Measurements from ENCODE around the gene VSNL1. TPM values are rescaled to one million over a fixed set of nuclear protein-coding genes. Genes with fewer than 3 reads are reported as not detected.

Gene VSNL1
- total RNA-seq, 1 donor from 2014 or later, result not detected

DNA sequence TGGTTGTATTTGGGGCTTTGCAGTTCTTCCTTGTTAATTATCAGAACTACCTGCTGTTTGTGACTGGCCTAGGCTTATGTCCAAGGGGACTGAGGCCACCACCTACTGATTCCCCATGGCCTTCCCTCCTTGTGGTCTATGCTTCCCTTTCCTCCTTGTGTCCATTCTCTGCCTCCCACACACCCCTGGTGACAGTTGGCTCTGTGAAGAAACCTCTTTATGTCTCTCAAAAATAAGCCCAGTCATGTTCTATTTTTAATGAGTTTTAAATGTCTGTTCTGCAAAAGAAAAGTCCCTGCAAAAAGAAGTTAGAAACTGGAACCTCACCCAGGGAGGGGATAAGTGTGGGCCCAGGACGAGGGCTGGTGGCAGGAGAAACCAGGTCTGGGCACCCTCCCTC, 108.1 kb downstream of the VSNL1 start:
- DNase-seq (ENCODE audit: low spot score), result no peak
- peaks cover 27% of the 10 kb centered on the region for H3K4me1 Mint-ChIP-seq (ENCODE audit: low read depth)
- no peaks in the 10 kb centered on the region for H3K9me3 Mint-ChIP-seq (ENCODE audit: low read depth)
- H3K27ac Mint-ChIP-seq (ENCODE audit: unreplicated experiment), result no peak overlapping the region
- no peaks in the 10 kb centered on the region for H3K36me3 Mint-ChIP-seq (ENCODE audit: low read depth)
- H3K27me3 Mint-ChIP-seq (ENCODE audit: low read depth), result no peaks in the 10 kb centered on the region
- TF ChIP-seq, protein P1, sequence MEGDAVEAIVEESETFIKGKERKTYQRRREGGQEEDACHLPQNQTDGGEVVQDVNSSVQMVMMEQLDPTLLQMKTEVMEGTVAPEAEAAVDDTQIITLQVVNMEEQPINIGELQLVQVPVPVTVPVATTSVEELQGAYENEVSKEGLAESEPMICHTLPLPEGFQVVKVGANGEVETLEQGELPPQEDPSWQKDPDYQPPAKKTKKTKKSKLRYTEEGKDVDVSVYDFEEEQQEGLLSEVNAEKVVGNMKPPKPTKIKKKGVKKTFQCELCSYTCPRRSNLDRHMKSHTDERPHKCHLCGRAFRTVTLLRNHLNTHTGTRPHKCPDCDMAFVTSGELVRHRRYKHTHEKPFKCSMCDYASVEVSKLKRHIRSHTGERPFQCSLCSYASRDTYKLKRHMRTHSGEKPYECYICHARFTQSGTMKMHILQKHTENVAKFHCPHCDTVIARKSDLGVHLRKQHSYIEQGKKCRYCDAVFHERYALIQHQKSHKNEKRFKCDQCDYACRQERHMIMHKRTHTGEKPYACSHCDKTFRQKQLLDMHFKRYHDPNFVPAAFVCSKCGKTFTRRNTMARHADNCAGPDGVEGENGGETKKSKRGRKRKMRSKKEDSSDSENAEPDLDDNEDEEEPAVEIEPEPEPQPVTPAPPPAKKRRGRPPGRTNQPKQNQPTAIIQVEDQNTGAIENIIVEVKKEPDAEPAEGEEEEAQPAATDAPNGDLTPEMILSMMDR (IDR thresholded peaks at IDR 0.05), result no peak
- H3K4me3 Mint-ChIP-seq (ENCODE audit: unreplicated experiment), result no peak overlapping the region

DNA sequence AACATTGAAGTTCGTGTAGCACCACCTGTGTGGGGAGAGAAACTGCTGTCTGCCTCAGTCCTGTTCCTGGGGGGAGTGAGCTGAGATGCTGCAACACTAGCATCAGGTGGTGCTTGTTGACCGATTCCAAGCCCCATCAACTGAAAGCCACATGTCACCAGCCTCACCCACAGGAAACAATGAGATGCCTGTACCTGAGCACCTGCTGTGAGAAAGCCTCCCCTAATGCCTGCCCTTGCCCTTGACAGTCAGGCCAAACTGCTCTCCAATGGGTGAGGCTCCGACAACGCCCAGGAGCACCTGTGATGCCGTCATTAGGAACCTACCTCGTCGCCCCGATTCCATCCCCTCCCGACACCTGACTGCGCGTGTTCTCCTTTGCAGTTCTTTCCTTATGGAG, 108.5 kb downstream of the VSNL1 start:
- H3K9me3 Mint-ChIP-seq (ENCODE audit: low read depth), result no peaks in the 10 kb centered on the region
- no peaks in the 10 kb centered on the region for H3K27me3 Mint-ChIP-seq (ENCODE audit: low read depth)
- no peak for DNase-seq (ENCODE audit: low spot score)
- H3K4me3 Mint-ChIP-seq (ENCODE audit: unreplicated experiment), result no peak overlapping the region
- no peak overlapping the region for H3K27ac Mint-ChIP-seq (ENCODE audit: unreplicated experiment)
- TF ChIP-seq, protein P1 (IDR thresholded peaks at IDR 0.05), result no peak
- H3K4me1 Mint-ChIP-seq (ENCODE audit: low read depth), result peaks cover 26% of the 10 kb centered on the region
- no peaks in the 10 kb centered on the region for H3K36me3 Mint-ChIP-seq (ENCODE audit: low read depth)

DNA sequence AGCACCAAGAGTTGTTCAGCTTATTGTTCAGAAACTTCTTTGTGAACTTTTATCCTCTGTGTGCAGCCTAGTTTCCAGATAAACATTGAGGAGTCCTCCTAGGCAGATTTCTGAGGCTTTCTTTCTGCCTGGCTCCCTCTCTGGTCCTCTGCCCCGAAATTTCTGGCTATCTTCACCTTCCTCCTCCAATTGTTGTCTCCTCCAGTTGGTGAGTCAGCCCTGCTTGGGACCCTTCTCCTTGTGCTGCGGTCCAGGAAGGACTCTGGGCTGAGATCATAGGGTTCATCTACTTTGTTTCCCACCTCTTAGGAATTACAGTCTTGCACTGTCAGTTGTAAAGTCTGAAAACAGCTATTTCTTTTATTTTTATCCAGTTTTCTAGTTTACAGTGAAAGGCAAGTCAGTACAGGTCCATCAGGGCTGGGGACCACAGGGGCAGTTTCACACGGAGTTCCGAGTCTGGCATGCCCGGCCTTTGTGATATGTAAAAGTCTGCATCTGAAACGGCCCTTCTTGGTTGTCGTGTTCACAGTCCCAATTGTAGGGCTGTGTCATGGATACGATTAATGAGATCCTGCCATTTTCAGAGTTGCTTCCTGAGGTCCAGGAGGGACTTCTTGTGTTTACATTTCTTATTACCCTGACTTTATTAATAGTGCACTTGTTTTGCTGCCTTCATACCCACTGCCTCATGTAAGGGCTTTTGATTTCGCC, 112.3 kb downstream of the VSNL1 start:
- no peak for DNase-seq (ENCODE audit: low spot score)
- Mint-ChIP-seq H3K4me3 (ENCODE audit: unreplicated experiment) (no peak overlapping the region), H3K36me3 (ENCODE audit: low read depth) (no peaks in the 10 kb centered on the region), H3K27me3 (ENCODE audit: low read depth) (no peaks in the 10 kb centered on the region), H3K9me3 (ENCODE audit: low read depth) (no peaks in the 10 kb centered on the region), H3K4me1 (ENCODE audit: low read depth) (no peaks in the 10 kb centered on the region), H3K27ac (ENCODE audit: unreplicated experiment) (no peak overlapping the region)
- TF ChIP-seq, protein P1 (IDR thresholded peaks at IDR 0.05), result no peak

DNA sequence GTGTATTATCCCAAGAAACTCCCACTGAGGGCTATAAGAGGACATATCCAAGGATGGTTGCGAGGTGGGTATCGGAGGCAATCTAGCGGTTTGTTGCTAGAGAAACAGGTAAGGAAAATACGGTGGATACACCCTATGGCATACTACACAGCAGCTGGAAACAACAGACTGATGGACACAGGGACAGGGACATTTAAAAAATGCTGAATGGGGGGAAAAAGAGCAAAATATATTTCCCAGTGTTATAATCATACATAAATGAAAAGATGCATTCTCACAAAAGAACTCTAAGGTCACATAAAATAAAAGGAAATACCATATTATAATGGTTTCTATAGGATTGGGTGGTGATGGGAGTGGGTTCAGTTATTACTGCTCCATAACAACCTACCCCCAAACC, 117.3 kb downstream of the VSNL1 start:
- H3K9me3 Mint-ChIP-seq (ENCODE audit: low read depth), result no peaks in the 10 kb centered on the region
- H3K36me3 Mint-ChIP-seq (ENCODE audit: low read depth), result peaks cover 8% of the 10 kb centered on the region

DNA sequence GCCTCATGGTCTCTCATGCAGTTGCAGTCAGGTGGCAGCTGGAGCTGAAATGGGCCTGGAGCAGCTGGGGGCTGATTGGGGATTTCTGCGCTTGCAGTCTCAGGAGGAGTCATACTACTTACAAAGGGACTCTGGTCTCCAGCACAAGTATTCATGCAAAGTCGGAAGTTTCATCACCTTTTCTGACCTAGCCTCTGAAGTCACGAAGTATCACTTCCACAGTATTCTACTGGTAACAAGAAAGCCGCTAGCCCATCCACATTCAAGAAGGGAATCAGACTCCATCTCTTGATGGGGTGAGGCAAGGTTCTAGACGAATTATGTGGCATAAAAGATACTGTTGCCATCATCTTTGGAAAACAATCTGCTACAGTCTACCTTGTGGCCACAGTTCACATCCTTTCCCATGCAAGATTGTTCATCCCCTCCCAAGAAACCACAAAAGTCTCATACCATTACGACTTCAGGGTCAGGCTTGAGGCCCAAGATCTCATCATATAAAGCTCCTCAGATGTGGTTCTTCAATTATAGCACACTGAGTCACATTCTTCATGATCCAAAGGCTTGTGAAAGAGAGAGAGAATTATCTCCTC, 117.9 kb downstream of the VSNL1 start:
- DNase-seq (ENCODE audit: low spot score), result no peak
- Mint-ChIP-seq H3K4me3 (ENCODE audit: unreplicated experiment) (no peak overlapping the region), H3K9me3 (ENCODE audit: low read depth) (no peaks in the 10 kb centered on the region), H3K27ac (ENCODE audit: unreplicated experiment) (no peak overlapping the region), H3K27me3 (ENCODE audit: low read depth) (no peaks in the 10 kb centered on the region), H3K36me3 (ENCODE audit: low read depth) (peaks cover 12% of the 10 kb centered on the region), H3K4me1 (ENCODE audit: low read depth) (no peaks in the 10 kb centered on the region)
- TF ChIP-seq, protein P1 (IDR thresholded peaks at IDR 0.05), result no peak

More for the DNA sequence above, 117.3 kb downstream of the VSNL1 start:
- no peaks in the 10 kb centered on the region for H3K27me3 Mint-ChIP-seq (ENCODE audit: low read depth)
- no peaks in the 10 kb centered on the region for H3K4me1 Mint-ChIP-seq (ENCODE audit: low read depth)
- no peak overlapping the region for H3K27ac Mint-ChIP-seq (ENCODE audit: unreplicated experiment)
- H3K4me3 Mint-ChIP-seq (ENCODE audit: unreplicated experiment), result no peak overlapping the region
- no peak for DNase-seq (ENCODE audit: low spot score)
- TF ChIP-seq, protein P1 (IDR thresholded peaks at IDR 0.05), result no peak
